ENCODE results near the gene DISP1. TPM values are rescaled to one million over a fixed set of nuclear protein-coding genes. Genes with fewer than 3 reads are reported as not detected.

The DISP1 gene
- total and polyA plus RNA-seq, 12 donors = 3.3 to 7.5 (median 5.5) TPM

GRCh38 chr1:222817529-222817928, 2.7 kb downstream of the DISP1 start:
- TF ChIP-seq, protein P1, sequence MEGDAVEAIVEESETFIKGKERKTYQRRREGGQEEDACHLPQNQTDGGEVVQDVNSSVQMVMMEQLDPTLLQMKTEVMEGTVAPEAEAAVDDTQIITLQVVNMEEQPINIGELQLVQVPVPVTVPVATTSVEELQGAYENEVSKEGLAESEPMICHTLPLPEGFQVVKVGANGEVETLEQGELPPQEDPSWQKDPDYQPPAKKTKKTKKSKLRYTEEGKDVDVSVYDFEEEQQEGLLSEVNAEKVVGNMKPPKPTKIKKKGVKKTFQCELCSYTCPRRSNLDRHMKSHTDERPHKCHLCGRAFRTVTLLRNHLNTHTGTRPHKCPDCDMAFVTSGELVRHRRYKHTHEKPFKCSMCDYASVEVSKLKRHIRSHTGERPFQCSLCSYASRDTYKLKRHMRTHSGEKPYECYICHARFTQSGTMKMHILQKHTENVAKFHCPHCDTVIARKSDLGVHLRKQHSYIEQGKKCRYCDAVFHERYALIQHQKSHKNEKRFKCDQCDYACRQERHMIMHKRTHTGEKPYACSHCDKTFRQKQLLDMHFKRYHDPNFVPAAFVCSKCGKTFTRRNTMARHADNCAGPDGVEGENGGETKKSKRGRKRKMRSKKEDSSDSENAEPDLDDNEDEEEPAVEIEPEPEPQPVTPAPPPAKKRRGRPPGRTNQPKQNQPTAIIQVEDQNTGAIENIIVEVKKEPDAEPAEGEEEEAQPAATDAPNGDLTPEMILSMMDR (IDR thresholded peaks at IDR 0.05) = no peak
- 68 to 77% methylated on average over 1 of the region's 1 CpG for WGBS, 2 donors
- intact Hi-C loops (cut with DNase I) = loop anchor here in 5 of 10 donors (5.0 to 10.0 kb wide), 4 partner anchors 107 to 177 kb away; no protein-coding TSS in a partner anchor
- no peaks in the 10 kb centered on the region for H3K27me3 ChIP-seq
- peak overlapping the region in 1 of 10 donors; percentile 45 for H3K27ac ChIP-seq
- no peak for DNase-seq
- no peaks in the 10 kb centered on the region for H3K9me3 ChIP-seq
- ATAC-seq = peak in 5 of 8 donors; percentile 22 to 68 (median 25)
- H3K4me3 ChIP-seq = no peak overlapping the region
- peaks cover 3 to 44% (median 21%) of the 10 kb centered on the region in 9 donors for H3K4me1 ChIP-seq
- H3K36me3 ChIP-seq = no peaks in the 10 kb centered on the region

- TF ChIP-seq, protein P1 (IDR thresholded peaks at IDR 0.05) = no peak
- H3K4me1 ChIP-seq = peaks cover 3 to 44% (median 21%) of the 10 kb centered on the region in 9 donors
- no peaks in the 10 kb centered on the region for H3K9me3 ChIP-seq
- peak overlapping the region in 1 of 10 donors; percentile 45 for H3K27ac ChIP-seq
- WGBS, 2 donors = 80 to 89% methylated on average over 1 of the region's 1 CpG
- no peak overlapping the region for H3K4me3 ChIP-seq
- no peaks in the 10 kb centered on the region for H3K36me3 ChIP-seq
- no peak for DNase-seq
- intact Hi-C loops (cut with DNase I) = loop anchor here in 5 of 10 donors (5.0 to 10.0 kb wide), 4 partner anchors 107 to 177 kb away; no protein-coding TSS in a partner anchor
- H3K27me3 ChIP-seq = no peaks in the 10 kb centered on the region
- no peak for ATAC-seq
Measured at GRCh38 chr1:222818171-222818570, 3.3 kb downstream of the DISP1 start.

- no peak for ATAC-seq
- H3K27ac ChIP-seq = no peak overlapping the region
- TF ChIP-seq, protein P1 (IDR thresholded peaks at IDR 0.05) = no peak
- no peak overlapping the region for H3K4me3 ChIP-seq
- H3K9me3 ChIP-seq = no peaks in the 10 kb centered on the region
- intact Hi-C loops (cut with DNase I) = no loop called here
- no peak for DNase-seq
- H3K27me3 ChIP-seq = no peaks in the 10 kb centered on the region
- H3K4me1 ChIP-seq = peaks cover 0 to 35% (median 15%) of the 10 kb centered on the region in 9 donors
- 83 to 92% methylated on average over 4 of the region's 4 CpGs for WGBS, 2 donors
- no peaks in the 10 kb centered on the region for H3K36me3 ChIP-seq
Measured at GRCh38 chr1:222820171-222820712, 5.4 kb downstream of the DISP1 start.

GRCh38 chr1:222821239-222821638, 6.4 kb downstream of the DISP1 start:
- Histone ChIP-seq H3K9me3 (no peaks in the 10 kb centered on the region), H3K4me3 (no peak overlapping the region), H3K36me3 (no peaks in the 10 kb centered on the region), H3K27me3 (no peaks in the 10 kb centered on the region), H3K4me1 (peaks cover 0 to 26% (median 7%) of the 10 kb centered on the region in 9 donors), H3K27ac (no peak overlapping the region)
- TF ChIP-seq, protein P1 (IDR thresholded peaks at IDR 0.05) = no peak
- no peak for DNase-seq
- intact Hi-C loops (cut with DNase I) = no loop called here
- no peak for ATAC-seq
- 97 to 99% methylated on average over 4 of the region's 4 CpGs for WGBS, 2 donors
